Esophagus mucosa (tissue), 1 donor: Measurements from ENCODE around the gene THSD7B. TPM values are rescaled to one million over a fixed set of nuclear protein-coding genes. Genes with fewer than 3 reads are reported as not detected.
"Not testable (repeated sequence)": the region's sequence is repeated elsewhere in the genome, so short reads cannot be mapped to it uniquely, and the experiment has no call there.

Experiments used
- ATAC-seq: fragments of 200-7000 bp; cut with Tn5 transposase; one replicate; pipeline ENCODE4 v1.9.1; 2020
- total RNA-seq: library from RNA; stranded (reverse); gene quantifications from one replicate; pipeline ENCODE4 v1.2.4, GENCODE V29; 2023
- donor health status: DM: yes; HTN: yes; CAD: no.

The THSD7B gene
- total RNA-seq, 1 donor from 2014 or later, result 0.88 TPM

DNA sequence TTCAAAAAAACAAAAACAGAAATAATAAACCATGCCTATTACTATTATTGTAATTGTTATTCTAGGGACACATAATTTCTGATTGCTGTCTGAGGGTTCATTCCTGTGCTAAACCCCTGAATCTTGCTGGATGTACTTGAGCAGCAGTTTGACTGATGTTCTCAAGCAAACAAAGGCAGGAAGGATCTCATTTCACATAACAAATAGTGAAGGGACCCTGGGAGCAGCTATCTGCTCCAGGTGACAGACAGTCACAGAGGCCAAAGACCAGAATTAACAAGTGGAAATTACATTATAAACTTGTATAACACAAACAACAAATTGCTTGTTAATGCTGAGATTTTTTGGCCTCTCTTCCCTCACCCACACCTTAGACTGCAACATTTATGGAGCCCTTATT lies 284.2 kb downstream of the THSD7B start:
- no peak for ATAC-seq

DNA sequence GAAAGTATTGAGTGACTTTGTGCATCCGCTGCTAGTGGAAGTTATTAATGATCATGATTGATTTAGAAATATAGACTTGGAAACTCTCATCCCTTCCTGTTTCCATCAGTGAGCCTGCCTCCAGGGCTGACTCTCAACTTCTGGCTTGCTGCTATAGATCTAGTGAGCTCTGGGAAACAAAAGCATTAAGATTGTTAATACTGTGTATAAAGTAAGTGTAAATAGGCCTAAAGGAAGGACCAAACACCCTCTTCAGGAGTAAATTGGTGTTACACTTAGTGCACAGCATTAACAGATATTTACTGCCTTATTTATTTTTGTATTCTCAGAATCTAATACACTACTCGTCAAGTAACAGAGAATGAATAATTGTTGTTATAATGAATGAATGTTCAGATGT lies 285.6 kb downstream of the THSD7B start:
- no peak for ATAC-seq

DNA sequence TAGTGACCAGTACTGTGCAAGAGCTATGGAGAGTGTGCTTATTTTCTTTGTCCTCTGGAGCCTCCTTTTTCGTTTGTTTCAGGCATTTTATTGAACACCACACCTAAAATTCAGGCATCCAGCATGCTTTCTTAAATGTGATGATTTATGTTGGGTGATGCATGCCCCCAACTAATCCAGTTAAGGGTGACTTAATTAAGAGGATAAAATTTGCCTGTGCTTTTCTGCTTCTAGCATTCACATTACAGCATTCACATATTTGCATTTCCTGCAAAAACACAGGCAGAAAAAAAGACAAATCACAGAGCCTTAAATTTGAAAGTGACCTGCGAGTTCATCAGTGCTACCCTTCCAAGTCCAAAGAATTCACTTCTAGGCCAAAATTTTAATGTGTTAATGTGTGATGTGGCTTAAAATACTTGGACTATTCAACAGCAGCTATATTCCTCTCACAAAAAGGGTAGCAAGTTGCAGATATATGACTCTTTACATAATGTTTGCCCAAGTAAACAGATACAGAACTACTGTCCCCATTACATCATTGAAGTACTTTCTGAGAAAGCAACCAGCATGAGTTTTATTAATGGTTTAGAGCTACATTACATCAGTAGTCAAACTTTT lies 286.5 kb downstream of the THSD7B start:
- ATAC-seq, result no peak

DNA sequence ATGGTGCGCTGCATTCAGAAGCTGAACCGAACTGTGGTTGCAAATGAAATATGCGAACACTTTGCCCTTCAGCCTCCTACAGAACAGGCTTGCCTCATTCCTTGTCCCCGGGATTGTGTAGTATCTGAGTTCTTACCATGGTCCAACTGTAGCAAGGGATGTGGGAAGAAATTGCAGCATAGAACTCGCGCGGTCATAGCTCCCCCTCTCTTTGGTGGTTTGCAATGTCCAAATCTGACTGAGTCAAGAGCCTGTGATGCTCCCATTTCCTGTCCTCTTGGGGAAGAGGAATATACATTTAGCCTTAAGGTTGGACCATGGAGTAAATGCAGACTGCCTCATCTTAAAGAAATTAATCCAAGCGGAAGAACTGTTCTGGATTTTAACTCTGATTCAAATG lies 291.4 kb downstream of the THSD7B start:
- no peak for ATAC-seq

DNA sequence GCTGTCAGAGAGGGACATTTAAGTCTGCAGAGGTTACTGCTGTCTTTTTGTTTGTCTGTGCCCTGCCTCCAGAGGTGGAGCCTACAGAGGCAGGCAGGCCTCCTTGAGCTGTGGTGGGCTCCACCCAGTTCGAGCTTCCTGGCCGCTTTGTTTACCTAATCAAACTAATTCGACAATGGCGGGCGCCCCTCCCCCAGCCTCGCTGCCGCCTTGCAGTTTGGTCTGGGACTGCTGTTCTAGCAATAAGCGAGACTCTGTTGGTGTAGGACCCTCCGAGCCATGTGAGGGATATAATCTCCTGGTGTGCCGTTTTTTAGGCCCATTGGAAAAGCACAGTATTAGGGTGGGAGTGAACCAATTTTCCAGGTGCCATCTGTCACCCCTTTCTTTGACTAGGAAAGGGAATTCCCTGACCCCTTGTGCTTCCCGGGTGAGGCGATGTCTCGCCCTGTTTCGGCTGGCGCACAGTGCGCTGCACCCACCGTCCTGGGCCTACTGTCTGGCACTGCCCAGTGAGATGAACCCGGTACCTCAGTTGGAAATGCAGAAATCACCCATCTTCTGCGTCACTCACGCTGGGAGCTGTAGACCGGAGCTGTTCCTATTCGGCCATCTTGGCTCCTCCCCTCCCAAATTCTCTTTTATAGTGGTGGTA lies 310.9 kb downstream of the THSD7B start:
- ATAC-seq, result not testable (repeated sequence)

DNA sequence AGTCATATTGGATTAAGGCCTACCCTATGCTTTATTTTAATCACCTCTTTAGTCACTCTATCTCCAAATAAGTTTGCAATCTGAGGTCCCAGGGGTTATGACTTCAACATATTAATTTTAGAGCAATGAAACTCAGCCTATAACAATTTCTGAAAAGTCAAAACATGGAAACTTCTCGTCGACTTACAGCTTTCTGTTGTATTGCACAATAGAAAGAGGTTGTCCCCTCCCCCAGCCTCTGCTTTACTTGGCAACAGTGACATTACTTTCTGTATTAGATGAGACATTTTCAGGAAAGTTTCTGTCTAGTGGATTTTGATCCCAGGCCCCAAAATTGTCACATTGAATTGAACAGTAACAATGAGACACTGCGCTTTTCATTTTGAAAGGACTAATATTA lies 326.4 kb downstream of the THSD7B start:
- no peak for ATAC-seq

DNA sequence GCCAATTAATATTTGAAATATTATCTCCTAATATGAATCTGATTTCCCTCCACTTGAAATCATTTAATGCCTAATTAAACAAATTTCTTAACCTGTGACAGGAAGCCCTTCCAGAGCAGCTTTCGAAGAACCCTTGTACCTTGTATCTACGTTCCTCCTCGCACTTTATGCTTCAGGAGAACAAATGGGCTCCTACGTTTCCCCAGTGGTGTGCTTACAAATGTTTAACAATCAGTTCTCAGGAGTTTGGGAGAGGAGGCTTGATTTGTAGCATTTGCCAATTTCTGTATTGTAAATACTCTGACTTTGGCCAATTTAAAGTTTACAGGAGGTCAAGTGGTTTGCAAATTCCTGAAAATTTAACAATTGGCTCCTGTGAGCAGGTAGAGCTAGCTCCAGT lies 327.8 kb downstream of the THSD7B start:
- no peak for ATAC-seq

DNA sequence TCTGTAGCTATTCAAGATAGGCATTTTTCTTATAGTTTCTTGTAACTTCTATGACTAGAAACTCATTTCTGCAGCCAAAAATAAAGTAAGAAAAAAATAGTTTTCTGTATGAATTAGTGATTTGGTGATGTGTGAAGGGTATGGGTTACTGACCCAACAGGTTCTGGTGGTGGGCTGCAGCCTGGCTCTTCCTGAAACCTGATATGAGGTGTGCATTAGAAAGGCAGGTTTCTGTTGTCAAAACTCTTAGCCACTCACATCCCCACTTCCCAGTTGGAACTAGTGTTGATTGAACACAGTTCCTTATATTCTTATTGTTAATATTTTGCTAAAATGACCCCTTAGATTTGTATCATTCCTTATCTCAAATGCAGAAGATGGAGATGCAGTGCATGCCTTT lies 330.8 kb downstream of the THSD7B start:
- no peak for ATAC-seq

DNA sequence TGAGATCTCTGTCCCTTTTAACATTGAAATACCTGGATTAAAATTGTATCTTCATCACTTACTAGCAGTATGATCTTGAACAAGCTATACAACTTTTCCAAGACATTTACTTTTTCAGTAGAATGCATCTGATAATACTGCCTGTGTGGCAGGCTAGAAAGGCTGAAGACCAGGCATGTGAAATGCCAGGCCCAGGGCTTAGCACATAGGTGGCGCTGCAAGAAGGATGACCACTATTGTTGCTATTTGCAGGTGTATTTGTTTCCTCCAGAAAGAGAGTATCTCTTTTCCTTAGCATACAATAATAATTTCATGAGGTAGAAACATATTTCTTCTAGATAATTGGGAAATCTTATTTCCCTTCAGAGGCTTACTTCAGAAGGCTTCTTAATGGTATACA lies 331.3 kb downstream of the THSD7B start:
- ATAC-seq, result no peak

DNA sequence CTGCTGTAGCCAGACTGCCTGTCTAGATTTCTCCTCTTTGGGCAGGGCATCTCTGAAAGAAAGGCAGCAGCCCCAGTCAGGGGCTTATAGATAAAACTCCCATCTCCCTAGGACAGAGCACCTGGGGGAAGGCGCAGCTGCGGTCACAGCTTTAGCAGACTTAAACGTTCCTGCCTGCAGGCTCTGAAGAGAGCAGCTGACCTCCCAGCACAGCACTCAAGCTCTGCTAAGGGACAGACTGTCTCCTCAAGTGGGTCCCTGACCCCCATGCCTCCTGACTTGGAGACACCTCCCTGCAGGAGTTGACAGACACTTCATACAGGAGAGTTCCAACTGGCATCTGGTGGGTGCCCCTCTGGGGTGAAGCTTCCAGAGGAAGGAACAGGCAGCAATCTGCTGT lies 336.5 kb downstream of the THSD7B start:
- not testable (repeated sequence) for ATAC-seq

DNA sequence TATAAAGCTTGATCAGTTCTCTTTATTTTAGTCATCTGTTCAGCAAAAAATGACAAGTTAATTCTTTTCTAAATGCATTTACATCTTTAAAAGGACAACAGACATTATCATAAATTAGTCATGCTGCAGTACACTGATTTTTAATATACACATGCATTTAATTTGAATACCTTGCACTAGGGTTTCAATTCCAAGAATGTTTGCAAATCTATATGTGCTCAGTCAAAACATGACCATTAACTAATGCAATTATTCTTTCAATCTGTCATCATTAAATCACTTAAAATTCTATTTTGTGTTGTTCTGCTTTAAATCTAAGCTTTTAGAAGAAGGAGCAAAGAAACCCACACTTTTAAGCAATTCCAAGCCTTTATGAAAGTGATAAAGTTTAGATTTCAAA lies 342.6 kb downstream of the THSD7B start:
- ATAC-seq, result no peak

DNA sequence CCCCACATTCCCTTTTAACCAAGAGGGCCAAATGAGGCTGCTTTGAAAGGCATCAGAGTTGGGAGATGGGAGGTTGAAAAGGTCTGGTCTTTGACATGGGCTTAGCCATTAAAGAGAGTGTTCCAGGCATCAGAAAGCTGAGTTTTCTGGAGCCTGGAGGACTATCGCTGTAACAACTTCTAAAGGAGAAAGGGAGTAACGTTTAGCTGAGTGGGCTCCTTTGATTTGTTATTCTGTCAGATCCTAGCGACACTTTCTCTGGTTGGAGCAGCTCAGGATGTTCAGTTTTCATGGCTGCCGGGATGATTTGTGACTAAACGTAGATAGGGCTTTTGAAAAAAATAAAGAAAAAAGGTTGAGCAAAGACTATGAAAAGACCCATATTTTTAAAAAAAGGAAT lies 346.6 kb downstream of the THSD7B start:
- no peak for ATAC-seq

DNA sequence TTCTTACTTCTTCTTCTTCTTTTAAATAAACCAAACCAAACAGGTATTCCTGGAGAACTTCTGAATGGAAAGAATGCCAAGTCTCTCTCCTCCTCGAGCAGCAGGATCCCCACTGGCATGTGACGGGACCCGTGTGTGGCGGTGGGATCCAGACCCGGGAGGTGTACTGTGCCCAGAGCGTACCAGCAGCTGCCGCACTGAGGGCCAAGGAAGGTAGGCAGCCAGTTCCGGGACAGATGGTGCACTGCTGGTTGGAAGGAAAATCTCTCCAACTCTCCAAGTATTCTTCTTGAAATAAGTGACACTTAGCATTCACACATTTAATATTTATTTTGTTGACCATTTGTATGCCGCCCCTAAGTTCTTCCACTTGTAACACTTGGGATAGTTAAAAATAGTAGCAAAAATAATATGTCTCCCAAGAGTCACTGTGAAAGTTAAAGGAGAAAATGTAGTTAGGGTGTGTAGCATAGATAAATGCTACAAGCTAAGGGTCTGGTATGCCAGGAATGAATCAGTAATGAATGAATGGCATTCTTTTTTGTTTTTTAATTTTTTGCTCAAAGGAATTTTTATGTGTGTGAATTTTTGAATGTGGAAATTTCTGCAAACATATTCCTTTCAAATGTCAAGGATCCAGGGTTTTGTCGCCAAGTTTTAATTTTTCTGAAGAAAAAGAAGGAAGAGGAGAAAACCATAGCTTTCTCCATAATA lies 349.9 kb downstream of the THSD7B start:
- no peak for ATAC-seq

DNA sequence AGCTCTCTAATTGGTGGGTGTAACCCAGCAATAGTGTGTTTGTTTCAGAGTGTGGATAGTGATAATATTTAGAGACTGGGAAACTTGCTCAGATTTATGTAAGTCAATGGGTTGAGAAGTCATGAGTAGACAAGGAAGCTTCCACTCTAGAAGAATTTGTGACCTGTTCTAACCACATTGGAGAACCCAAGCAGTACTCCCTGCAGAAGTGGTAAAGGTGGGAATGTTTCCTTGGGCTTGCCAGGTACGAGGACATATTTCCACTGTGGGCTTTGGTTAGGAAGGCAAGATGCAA lies 350.4 kb downstream of the THSD7B start:
- ATAC-seq, result no peak

DNA sequence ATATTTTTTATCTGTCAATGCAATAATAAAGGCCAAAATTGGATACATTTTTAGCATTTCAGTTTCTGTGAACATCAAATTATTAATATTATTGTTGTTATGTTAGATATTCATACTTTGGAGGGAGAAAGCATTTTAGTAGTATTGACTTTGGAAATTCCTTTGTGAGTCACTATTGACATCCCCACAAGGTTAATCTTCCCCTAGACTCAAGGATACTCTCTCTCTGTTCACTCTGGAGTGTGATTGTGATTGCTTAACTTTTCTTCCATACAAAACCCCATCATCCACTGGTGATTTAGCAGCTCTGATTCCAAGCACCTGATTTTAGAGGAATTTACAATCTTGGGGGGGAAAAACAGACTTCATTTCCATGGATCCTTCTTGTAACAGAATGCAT lies 352.0 kb downstream of the THSD7B start:
- ATAC-seq, result no peak

DNA sequence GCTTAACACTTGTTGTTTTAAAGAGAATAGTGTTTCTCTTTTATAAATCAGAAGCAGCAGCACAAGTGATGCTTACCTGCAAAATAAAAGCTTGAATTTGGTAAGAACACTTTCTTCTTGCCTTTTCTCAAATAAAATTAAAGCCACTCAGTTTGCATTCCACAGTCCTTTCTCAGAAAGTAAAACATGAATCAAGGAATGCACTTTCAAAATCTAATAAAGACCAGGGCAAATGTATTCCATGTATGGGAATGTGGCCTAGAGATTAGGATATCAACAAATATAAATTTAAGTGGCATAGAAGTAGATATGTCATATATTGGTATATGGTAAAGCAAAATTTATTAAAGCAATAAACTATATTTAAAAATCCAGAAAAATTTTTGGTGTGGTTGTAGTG lies 352.8 kb downstream of the THSD7B start:
- no peak for ATAC-seq

DNA sequence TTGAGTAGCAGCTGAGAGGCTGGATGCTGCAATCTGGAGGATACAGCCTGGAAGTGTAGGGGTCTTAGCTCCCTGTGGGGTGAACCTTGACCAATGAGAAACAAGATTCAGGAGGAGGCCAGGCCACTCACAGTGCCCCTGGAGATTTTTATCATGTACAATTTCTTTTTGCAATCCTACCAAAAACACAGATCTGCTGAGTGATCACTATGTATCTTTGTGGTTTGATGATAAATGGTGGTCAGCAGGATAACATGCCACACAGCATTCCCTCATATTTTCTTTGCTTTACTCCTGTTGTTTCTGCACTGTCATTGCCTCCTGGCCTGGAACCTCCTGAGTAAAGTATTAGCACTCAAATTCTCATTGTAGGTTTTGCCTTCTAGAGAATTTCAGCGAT lies 357.9 kb downstream of the THSD7B start:
- ATAC-seq, result no peak

DNA sequence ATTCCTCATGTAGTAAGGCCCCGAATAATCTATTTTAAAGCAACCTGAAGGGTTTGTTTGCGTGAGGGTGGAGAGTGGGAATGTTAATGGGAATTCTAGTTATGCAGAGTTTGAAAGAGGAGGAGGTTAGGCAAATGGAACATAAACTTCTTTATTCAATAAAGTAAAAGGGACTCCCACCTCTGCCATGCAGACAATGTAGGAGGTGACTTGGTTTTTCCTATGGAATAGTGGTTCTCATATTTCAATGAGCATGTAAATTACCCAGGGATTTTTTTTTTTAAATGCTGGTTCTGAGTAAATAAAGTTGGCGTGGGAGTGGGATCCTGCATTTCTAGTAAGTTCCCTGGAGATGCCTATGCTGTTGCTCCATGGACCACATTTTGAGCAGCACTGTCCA lies 367.9 kb downstream of the THSD7B start:
- ATAC-seq, result no peak

DNA sequence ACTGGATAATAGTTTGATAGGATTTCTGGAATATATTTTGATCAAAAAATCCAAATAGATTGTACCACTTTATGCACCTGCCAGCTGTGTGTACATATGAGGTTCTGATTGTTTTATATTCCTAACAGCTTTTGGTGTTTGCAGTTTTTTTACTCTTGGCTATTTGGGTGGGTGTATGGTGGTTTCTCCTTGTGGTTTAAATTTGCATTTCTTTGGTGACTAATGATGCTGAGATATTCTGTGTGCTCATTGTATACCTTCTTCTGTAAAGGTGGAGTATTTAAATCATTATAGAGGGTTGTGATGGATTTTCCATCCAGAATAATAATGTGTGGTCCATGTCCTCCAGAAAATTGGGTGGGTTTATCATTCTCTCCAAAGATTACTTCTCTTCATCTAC lies 372.9 kb downstream of the THSD7B start:
- no peak for ATAC-seq

DNA sequence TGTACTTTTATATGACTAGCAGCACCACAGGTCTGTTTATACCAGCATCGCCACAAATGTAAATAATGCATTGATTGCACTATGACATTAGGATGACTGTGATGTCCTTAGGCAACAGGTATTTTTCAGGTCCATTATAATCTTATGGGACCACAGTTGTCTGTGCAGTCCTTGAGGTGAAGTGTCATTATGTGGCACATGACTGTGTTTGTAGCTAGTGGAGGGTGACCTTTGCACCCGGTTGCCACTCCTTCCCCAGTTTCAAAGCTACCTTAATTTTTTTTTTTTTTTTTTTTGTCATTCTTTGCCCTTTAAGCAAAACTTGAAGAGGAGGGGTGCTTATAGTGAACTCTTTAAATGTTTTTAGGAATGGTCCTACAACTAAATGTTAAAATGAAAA lies 386.4 kb downstream of the THSD7B start:
- no peak for ATAC-seq

DNA sequence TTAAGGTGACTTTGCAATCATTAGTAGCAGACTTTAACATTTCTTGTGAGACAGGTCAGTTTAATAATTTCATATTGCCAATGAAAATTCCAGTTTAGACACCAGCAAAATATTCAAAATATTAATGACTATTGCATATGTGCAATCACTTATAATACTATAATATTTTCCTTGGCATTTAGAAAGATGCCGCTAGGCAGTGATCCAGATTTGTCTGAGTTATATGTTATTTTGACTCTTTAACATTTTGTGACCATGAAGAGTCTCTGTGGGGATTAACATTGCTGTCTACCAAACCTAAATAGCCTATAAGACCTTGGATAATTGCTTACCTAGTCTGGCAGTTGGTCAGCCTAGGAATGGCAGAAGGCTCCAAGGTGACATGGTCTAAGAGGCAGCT lies 389.6 kb downstream of the THSD7B start:
- ATAC-seq, result no peak

DNA sequence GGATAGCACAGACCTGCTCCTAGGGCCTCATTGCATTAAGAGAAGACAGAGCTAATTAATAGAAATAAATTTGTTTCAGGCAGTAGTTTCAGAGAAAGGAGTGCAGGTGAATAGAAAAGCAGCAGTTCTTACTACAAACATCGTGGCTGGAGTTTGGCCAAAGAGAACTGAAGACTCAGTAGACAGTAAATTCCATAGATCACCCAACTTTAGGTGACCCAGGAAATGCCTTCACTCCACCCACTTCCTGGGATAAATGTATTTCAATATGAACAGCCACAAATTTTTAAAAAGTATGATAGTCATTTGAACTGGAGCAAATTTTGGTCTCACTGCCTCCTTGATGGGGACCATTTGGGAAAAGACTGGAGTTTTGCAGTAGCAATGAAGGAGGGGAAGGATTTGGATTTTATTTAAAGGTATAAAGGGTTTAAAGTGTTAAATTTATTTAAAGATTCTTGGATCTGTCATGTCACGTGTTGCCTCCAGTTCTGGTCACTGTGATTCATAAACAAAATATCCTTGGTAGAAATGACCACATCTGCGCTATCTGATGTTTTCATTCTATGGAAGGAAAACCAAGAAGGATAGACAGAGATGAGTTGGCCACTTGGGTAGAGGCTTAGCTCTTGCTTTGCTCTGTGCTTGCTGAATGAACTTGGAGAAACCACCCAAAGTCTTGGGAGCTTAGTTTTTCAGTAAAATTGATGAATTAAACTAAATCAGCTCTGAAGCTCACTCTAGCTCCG lies 390.2 kb downstream of the THSD7B start:
- ATAC-seq, result no peak

DNA sequence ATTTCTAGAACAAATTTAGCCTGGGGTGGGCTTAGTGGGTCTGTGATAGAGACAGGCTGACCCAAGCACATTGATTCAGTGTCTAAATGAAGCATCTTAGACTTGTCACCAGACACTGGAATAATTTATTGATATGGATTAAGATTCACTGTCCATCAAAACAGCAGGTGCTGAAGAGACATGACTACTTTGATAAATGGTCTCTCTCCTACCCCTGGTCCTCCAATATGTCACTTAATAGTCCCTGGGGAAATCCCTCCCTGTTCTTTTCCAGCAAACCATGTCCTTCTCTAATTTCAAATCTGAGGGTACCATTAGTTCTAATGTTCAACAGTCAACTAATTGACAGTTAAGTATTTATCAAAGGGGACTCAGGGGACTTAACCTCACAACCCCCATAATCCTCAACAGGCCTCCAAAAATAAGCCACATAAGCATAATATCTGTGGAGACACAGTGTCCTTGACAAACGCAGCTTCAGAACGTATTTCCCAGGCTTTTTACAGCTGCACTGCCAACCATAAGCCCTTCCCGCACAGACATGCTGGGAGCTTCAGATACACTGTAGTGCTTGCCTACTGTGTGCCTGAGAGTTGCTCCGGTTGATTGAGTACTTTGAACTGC lies 391.0 kb downstream of the THSD7B start:
- ATAC-seq, result no peak
